ENCODE data around the gene PHAF1.

The PHAF1 gene

GRCh38 chr16:67163999-67164558, 54.3 kb downstream of the PHAF1 start:
- DNase-seq (ENCODE audit: low spot score), result peak; percentile 44

GRCh38 chr16:67164599-67165061, 54.9 kb downstream of the PHAF1 start, which contains the start of gene HSF4:
Gene HSF4 (plus strand): TSS chr16:67164745. CDS start chr16:67164812, 67 bp downstream.
- peak; percentile 56 for DNase-seq (ENCODE audit: low spot score)

GRCh38 chr16:67165121-67166078, 55.7 kb downstream of the PHAF1 start:
- DNase-seq (ENCODE audit: low spot score), result no peak

- DNase-seq (ENCODE audit: low spot score), result no peak
These were observed 56.4 kb downstream of the PHAF1 start for GRCh38 chr16:67166110-67166547.

GRCh38 chr16:67166598-67167168, 56.9 kb downstream of the PHAF1 start:
- no peak for DNase-seq (ENCODE audit: low spot score)

- no peak for DNase-seq (ENCODE audit: low spot score)
These were observed 57.8 kb downstream of the PHAF1 start for GRCh38 chr16:67167588-67167987.

- no peak for DNase-seq (ENCODE audit: low spot score)
These were observed 59.3 kb downstream of the PHAF1 start for GRCh38 chr16:67169011-67169451.

GRCh38 chr16:67169642-67170167, 60.0 kb downstream of the PHAF1 start:
- peak; percentile 44 for DNase-seq (ENCODE audit: low spot score)

GRCh38 chr16:67170168-67170948, 60.6 kb downstream of the PHAF1 start, which contains the start of gene NOL3:
Gene NOL3 (plus strand): TSS chr16:67170538.
- peak; percentile 86 for DNase-seq (ENCODE audit: low spot score)

GRCh38 chr16:67170949-67171649, 61.4 kb downstream of the PHAF1 start:
- DNase-seq (ENCODE audit: low spot score), result no peak

GRCh38 chr16:67173323-67173722, 63.6 kb downstream of the PHAF1 start:
- DNase-seq (ENCODE audit: low spot score), result no peak

GRCh38 chr16:67173808-67174705, 64.3 kb downstream of the PHAF1 start:
- DNase-seq (ENCODE audit: low spot score), result peak; percentile 93

GRCh38 chr16:67174706-67175231, 65.0 kb downstream of the PHAF1 start:
- no peak for DNase-seq (ENCODE audit: low spot score)

- DNase-seq (ENCODE audit: low spot score), result no peak
These were observed 66.9 kb downstream of the PHAF1 start for GRCh38 chr16:67176662-67177061.

- peak; percentile 80 for DNase-seq (ENCODE audit: low spot score)
These were observed 68.3 kb downstream of the PHAF1 start for GRCh38 chr16:67177743-67178699.

GRCh38 chr16:67179421-67180080, 69.8 kb downstream of the PHAF1 start:
- no peak for DNase-seq (ENCODE audit: low spot score)

- no peak for DNase-seq (ENCODE audit: low spot score)
These were observed 70.4 kb downstream of the PHAF1 start for GRCh38 chr16:67180166-67180565.

GRCh38 chr16:67181346-67181745, 71.6 kb downstream of the PHAF1 start:
- DNase-seq (ENCODE audit: low spot score), result peak; percentile 34

All from RKO (cell line).